Urothelium cell line (cell line): Measurements from ENCODE around the gene FOXJ3.

Experiments
- DNase-seq: peaks from one replicate; pipeline ENCODE4 v3.0.0; 2011; ENCODE audit warnings: low spot score, mixed read lengths
- FAIRE-seq: peaks from 2 replicates; lab custom pipeline; 2011; peaks lifted over from hg19 to GRCh38; lab: Jason Lieb, UNC

The FOXJ3 gene

DNA sequence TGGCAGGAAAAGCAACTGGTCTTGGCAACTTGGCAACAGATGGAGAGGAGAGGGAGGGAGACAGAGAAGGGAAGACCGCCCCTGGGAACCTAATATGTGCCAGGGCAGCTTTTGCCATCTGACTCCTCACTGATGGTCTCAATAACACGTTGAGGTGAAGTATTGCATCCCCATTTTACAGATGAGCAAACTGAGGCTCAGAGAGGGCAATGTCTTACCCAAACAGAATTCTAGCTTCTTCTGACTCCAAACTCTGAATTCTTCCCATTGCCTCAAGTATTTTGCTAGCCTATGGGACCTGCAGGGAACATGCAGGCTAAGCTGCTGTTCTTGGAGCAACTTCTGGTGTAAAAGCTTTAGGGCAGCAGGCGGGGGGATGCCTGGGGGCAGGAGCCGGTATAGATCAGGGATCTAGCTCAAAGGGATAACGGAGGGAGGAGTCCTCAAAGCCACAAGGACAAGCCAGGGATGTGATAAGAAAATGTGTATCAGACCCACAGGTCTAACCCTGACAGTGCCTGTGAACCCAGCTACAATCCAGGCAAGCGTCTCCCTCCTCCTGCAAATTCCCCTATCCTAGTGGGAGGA lies 163.3 kb downstream of the FOXJ3 start:
- FAIRE-seq = no peak
- no peak for DNase-seq

DNA sequence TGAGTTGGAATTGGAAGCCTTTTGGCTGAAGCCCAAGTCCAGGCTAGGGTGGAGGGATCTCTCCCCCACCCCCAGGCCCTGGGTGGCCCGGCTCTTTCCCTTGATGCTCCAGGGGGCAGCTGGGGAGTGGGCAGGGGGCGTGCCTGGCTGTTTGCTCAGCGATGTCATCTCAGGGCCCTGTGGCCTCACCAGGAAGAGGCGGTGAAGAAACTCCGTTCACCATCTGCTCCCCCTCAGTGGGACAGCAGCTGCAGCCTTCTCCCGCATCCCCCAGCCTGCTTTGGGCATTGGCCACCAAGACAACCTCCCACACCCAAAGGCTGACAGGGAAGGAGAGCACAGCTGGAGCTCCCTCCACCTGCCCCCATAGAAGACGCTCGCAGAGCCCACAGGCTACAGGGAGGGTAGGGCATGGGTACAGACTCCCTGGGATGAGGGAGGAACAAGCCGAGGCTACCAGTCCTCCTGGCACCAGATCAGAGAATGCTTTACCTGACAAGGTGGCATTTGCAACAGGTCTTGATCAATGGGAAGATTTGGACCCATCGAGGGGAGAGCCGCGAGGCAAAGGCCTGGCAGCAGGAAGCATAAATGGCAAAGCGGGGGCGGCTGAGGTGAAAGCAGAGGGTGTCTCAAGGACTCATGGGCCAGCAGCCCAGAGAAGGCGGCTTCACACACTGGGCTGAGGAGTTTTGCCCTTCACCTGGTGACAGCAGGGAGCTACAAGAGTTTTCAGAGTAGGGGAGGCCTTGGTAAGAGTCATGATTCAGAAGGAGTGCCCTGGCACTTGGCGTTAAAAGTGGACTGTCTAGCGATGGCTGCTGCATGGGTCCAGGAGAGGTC lies 164.0 kb downstream of the FOXJ3 start:
- FAIRE-seq = no peak

DNA sequence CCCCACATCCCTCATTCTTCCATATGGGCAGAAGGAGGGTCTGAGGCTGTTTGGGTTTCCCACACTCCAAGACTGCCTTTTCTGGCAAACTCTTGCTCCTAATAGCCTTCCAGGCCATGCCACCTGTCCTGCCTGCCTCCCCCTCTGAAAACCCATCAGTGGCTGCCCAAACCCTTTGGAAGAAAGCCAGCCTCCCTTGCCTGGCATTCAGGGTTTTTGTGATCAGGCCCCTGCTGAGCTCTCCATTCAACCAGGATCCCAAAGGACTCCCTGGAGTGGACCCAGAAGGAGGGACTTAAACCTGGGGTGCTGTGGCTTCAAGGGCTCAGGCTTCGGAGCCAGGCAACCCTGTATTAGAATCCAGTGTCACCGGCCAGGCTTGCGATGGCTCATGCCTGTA lies 166.3 kb downstream of the FOXJ3 start:
- DNase-seq (no peak), FAIRE-seq (no peak)

More for the DNA sequence above, 164.0 kb downstream of the FOXJ3 start:
- DNase-seq = no peak

DNA sequence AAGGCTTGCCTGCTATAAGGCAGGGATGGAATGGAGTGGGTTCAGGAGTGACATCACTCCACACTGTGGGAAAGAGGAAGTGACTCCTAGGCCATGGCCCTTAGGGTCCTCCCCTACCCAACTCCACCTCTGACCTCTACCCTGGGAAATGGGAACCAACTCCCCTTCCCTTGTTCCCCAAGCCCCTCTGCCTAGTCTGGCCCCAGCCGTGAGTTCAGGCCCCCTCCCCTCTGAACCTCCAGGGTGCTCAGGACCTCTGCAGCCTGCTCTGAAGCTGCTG lies 166.7 kb downstream of the FOXJ3 start:
- FAIRE-seq (no peak), DNase-seq (no peak)

DNA sequence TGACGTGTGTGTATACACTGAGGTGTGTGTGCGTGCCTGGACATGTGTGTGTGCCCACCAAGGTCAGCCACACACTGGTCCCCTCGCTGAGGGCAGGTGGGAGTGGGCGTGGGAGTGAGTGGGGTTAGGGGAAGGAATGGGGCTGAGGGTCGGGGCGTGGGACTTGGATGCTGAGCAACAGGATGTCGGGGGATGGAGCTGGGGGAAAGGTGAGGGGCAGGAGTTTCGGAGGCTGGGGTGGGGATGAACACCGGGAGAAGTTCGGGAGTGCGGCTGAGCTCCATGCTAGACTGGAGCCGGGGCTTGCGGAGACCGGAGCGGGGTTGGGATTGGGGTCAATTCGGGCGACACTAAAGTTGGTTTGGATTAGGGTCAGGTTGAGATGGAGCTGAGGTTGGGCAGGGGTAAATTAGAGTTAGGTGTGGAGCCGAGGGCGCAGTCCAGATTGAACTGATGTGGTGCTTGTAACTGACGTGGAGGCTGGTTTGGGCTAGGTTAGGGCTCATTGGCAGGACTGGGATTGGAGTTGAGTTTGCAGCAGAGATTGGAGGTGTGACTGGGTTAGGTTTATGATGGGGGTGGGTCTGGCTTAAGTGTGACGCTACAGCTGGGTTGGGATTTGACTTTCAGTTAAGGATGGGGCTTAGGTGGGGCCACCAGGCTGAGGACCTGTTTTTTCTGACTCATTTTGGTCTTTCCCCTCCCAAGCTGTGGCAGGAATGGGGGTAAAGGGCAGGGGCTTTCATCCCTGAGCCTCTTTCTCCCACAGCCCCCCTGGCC lies 167.2 kb downstream of the FOXJ3 start:
- FAIRE-seq = no peak

DNA sequence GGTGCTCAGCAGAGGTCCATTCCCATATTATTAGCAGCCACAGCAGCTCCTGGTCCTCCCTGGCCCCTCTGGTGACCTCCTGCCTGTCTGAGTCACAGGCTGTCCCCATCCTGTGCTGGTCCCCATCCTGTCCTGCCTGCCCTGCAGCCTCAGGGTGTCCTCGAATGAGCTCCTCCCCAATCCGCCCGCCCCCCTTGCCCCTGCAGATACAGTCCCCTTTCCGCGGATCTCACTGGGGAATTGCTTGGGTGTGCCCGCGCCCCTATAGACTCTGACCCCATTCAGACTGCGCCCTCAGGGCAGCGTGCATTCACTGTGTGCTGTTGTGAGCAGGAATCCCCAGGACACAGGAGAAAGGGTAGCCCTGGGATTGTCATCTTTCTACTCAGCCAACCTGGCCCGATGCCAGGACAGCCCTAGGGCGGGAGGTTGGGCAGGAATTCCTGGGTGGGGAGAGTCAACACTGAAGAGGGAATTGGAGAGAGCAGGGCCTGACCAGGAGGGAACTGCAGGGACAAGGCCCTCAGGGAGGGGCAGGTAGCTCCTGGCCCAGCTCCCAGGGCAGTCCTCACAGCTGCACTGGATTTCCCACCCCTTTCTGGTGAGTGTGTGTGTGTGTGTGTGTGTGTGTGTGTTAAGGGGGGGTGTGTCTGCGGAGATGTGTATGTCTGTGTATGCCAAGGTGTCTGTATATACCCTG lies 169.4 kb downstream of the FOXJ3 start:
- FAIRE-seq (no peak), DNase-seq (peak; percentile 96)

More for the DNA sequence above, 167.2 kb downstream of the FOXJ3 start:
- no peak for DNase-seq

DNA sequence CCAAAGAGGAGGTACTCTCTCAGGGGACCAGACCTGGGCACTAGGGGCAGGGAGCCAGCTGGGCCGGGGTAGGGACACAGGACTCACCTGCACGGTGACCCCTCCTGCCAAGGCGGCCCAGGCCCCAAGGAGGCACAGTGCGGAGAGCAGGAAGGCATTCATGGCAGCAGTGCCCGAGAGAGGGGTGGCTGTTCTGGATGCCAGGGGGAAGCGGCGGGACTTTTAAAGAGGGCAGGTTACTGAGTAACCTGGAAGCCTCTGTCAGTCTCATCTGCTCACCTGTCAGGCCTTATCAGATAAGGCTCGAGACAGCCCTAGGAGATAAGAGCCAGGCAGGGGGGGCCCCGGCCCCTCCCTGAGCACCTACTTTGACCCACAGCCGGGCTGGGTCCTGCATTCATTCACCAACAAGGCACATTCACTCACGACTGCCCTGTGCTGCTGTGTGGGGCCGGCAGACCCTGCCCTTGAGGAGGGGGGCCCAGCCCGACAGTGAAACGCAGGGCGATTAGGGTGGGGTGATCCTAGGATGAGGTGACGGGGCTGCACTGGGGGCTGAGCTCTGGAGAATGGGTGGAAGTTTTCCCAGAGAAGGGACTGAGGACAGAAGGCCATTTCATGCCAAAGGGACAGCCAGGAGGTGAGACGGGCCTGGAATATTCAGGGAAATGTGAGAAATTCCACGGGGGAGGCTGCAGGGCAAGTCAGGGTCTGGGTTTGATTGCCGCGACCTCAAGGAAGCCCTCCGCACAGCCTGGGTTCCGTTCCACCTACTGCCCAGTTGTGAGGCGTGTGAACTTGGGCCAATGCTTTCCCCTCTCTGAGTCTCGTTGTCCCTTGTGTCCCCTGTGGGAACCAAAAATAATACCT lies 170.2 kb downstream of the FOXJ3 start, which contains the start of gene GUCA2A:
TSS of gene GUCA2A (minus strand) at position 195 of the 870 bp plus-strand sequence. CDS start at position 162, 33 bp downstream.
- no peak for DNase-seq
- no peak for FAIRE-seq

DNA sequence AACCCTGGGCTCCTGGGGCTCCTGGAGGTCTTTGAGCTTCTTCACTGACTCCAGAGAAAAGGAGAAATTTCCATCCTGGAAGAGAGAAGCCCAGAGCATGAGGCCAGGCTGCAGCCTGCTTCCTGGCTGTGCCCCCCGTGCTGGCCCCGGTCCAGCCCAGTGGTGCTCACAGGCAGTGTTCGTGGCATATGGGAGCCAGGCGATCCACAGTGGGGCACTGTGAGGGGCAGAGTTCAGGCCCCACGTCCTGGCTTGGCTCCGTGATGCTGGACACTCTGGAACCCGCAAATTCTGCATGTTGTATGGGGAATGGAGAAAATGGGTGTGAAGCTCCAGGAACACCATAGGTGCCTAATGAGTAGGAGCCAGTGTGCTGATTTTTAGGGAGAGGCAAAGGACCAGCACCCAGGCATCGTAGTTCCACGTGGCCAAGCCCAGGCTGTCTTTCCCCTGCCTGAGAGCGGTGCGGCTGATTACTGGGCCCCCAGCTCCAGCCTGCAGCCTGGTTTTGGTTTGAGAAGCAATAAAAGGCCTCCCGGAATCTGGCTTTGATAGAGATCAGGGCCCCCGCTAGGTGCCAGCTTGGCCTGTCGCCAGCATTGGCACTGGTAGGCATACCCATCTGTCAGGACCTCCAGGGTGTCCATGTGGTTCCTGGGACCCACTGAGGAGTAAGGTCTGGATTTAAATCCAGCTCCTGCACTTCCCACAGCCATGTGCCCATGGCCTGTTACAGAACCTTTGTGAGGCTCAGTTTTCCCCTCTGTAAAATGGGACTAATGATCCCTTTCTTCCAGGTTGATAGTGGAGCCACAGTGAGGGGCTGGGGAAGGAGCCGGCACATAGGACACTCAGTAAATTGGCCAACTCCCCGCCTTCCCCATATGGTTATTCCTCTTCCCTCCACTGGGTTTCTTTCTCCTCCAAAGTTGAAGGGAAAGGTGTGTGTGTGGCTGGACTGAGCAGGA lies 171.2 kb downstream of the FOXJ3 start:
- DNase-seq (no peak), FAIRE-seq (no peak)

DNA sequence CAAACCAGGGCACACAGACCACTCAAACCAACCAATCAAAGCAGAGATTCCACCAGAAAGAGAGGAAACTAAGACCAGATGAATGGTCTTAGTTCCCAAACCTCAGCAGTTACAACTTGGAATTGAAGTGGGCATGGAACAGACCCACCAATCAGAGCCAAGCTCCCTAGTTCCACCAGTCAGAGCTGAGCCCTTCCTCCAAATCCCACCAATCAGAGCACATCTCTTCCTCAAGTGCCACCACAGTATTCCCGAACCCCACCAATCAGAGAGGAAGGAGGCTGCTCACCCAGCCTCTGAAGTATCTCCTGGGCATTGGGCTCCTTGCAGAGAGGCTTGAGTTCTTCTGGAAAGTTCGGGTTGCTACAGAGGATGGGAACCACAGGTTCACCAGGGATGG lies 171.9 kb downstream of the FOXJ3 start:
- no peak for FAIRE-seq
- DNase-seq = no peak

DNA sequence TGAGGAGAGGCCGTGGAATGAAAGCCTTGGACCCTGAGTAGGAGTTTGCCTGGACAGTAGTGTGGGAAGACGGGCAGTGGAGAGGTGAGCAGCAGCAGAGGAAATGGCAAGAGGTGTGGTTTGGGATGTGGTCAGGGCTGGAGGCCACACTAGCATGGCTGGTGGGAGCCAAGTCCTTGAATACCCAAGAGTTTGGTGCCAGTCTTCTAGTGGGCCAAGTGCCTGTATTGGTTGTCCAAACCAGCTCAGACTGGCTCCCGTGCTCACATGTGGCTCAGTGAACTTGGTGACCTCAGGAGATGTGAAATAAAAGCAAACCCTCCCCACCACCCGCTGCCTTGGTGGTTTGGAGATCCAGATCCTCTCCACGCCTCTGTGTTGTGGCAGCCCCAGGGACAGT lies 172.9 kb downstream of the FOXJ3 start:
- FAIRE-seq = no peak
- DNase-seq = no peak

DNA sequence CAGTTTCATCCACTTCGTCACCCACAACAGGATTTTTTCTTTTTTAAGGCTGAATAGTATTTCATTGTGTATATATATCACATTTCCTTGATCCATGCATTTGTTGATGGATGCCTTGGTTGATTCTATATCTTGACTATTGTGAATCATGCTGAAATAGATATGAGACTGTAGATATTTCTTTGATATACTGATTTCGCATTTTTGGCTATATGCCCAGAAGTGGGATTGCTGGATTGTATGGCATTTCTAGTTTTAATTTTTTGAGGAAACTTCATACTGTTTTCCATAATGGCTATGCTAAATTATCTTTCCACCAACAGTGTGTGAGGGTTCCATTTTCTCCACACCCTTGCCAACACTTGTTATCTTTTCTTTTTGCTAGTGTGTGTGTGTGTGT lies 176.8 kb downstream of the FOXJ3 start:
- no peak for DNase-seq

DNA sequence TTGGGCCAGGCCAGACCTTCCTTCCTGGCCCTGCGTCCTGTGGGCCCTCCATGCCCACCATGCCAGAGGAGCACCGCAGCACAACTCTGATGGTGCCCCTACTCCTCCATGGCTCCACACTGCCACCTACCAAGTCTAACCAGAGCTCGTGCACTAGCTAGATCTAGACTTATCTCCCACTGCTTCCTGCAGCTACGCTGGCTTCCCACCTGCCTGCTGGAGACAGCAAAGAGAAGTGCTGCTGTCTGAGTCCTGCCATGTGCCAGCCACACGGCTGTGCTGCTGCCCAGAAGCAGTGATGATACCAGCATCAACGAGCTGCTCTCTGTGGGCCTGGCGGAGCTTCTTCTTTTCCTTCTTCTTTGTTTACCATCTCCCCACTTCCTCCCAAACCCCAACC lies 177.4 kb downstream of the FOXJ3 start:
- no peak for FAIRE-seq
- DNase-seq = no peak

More for the DNA sequence above, 176.8 kb downstream of the FOXJ3 start:
- no peak for FAIRE-seq

DNA sequence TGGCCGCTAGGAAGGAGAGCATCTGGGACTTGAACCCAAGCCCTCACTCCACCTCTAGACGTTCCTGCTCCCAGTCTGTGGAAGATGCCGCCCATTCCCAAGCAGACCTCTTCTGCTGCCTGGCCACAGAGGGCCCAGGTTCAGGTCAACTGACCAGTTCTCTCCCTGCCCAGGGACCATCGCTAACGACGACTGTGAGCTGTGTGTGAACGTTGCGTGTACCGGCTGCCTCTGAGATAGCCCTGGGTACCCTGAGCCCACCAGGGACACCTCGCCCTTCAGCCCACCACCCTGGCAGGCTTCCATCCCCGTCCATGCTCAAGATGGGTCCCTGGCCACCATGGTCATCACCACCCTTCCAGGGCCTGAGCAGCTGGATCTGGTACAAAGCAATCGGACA lies 179.7 kb downstream of the FOXJ3 start:
- FAIRE-seq = peak; percentile 23
- no peak for DNase-seq

DNA sequence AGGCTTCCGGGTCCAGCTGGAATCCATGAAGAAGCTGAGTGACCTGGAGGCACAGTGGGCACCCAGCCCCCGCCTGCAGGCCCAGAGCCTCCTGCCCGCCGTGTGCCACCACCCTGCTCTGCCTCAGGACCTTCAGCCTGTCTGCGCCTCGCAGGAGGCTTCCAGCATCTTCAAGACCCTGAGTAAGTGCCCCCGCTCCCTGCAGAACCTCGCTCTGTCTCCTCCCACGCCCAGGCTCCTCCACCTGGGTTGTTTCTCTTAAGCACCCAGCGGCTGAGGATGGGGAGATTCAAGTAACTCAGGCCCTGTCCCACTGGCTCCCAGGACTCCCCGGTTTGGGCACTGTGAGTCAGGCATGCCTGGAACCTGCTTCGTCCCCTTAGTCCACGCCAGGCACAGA lies 180.3 kb downstream of the FOXJ3 start:
- FAIRE-seq (no peak), DNase-seq (no peak)

DNA sequence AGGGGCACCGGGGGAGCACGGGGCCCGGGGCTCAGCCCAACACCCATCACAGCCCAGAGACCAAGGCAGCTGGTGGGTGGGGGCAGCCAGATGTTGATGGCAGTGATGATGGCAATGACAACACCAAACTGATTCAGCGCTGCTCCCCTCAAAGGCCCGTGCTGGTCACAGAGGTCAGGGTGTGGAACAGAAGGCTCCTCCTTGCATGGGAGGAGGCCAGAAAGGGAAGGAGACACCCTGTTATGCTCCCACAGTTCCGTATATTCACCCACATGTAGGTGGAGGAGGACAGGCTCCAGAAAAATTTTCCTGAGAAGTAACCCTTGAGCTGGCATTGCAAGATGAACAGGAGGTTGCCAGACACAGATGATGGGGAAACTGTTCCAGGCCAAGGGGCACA lies 181.4 kb downstream of the FOXJ3 start:
- no peak for FAIRE-seq
- DNase-seq = no peak

DNA sequence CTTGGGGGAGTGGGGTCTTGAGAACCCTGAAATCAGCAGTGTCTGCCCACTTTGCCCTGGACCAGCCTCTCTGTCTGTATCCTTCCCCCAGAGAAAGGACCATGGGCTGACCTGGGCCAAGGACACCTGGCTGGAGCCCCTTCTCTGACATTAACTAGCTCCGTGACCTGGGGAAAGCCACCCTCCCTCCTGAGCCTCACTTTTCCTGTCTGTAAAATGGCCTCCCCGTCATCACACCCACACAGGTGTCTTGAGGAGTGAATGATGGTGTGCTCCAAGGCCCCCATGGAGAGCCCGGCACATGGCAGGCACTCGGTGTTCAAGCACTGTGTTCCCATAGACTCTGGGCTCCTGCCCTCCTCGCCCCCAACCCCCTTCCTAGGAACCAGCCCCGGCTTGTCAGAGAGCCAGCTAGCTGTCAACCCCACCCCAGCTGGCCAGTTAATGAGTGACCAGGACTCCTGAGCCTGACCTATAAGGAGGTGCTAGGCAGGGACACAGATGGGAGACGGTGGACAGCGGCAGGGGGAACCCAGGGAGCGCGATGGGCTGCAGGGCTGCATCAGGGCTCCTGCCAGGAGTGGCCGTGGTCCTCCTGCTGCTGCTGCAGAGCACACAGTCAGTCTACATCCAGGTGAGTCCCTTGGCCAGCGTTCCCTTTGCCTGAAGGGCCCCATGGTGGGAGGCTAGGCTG lies 182.0 kb downstream of the FOXJ3 start, which contains the start of gene GUCA2B:
TSS of gene GUCA2B (plus strand) at position 504 of the 694 bp plus-strand sequence. CDS start at position 545, 41 bp downstream.
- DNase-seq (no peak), FAIRE-seq (peak; percentile 9)

DNA sequence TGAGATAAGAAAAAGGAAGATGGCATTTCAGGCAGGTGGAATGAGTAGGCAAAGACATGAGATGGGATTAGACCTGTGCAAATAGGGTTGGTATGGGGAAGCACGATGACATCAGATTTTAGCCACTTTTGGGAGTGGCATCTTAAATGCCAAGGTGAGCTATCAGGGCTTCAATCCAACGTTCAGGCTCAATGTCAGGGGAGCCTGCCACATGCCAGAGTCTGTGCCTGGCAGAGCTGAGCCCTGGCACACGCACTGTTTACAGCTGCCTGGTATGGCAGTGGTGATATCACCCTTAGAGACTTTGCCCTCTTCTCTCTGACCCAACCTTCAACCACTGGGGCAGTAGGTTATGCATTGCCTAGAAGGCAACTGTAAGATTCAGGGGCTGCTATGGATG lies 182.9 kb downstream of the FOXJ3 start:
- FAIRE-seq (no peak), DNase-seq (no peak)

DNA sequence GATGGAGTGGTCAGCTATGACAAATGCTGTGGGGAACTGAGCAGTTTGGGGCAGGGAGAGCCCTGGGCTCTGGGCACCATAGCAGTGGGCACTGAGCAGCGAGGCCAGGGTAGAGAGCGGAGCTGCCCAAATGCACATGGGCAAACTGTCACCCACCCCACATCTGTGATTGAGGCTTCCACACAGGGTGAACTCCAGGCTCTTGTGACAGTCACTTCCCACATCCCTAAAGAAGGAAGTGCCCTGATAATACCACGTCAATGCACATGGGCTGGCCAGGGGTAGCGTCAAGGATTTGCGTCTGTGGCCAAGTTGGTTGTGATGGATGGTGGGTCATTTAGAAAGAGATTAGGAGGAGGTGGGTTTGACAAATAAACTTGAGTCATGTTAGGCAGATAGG lies 184.4 kb downstream of the FOXJ3 start:
- DNase-seq (no peak), FAIRE-seq (no peak)
